HuH-7.5 (cell line): ENCODE data around the gene F2R.

ENCODE experiments used
- DNase-seq: peaks from one replicate; pipeline ENCODE4 v3.0.0; 2011; ENCODE audit warnings: low spot score

Gene F2R

GRCh38 chr5:76690704-76691466 is 25.0 kb upstream of the F2R start:
- DNase-seq = no peak

- no peak for DNase-seq
Observed at GRCh38 chr5:76691467-76692273, 24.3 kb upstream of the F2R start.

- no peak for DNase-seq
Observed at GRCh38 chr5:76692274-76692540, 23.7 kb upstream of the F2R start.

GRCh38 chr5:76692651-76693050 is 23.3 kb upstream of the F2R start:
- DNase-seq = no peak

GRCh38 chr5:76693141-76693540 is 22.8 kb upstream of the F2R start:
- DNase-seq = no peak

- no peak for DNase-seq
Observed at GRCh38 chr5:76694317-76694716, 21.6 kb upstream of the F2R start.

- no peak for DNase-seq
Observed at GRCh38 chr5:76695346-76695745, 20.6 kb upstream of the F2R start.

GRCh38 chr5:76696251-76696650 is 19.7 kb upstream of the F2R start:
- DNase-seq = no peak

- no peak for DNase-seq
Observed at GRCh38 chr5:76697670-76698069, 18.3 kb upstream of the F2R start.

- DNase-seq = no peak
Observed at GRCh38 chr5:76700571-76700970, 15.4 kb upstream of the F2R start.

- DNase-seq = no peak
Observed at GRCh38 chr5:76701298-76701697, 14.6 kb upstream of the F2R start.

- no peak for DNase-seq
Observed at GRCh38 chr5:76703707-76704106, 12.2 kb upstream of the F2R start.

GRCh38 chr5:76704131-76704663 is 11.7 kb upstream of the F2R start:
- DNase-seq = no peak

- no peak for DNase-seq
Observed at GRCh38 chr5:76705574-76705973, 10.4 kb upstream of the F2R start.

- DNase-seq = no peak
Observed at GRCh38 chr5:76709762-76710161, 6.2 kb upstream of the F2R start.

GRCh38 chr5:76710991-76711390 is 4.9 kb upstream of the F2R start:
- DNase-seq = no peak

- DNase-seq = peak; percentile 39
Observed at GRCh38 chr5:76714751-76715485, 1.0 kb upstream of the F2R start.

GRCh38 chr5:76715486-76715735 is 515 bp upstream of the F2R start:
- DNase-seq = peak; percentile 43

GRCh38 chr5:76716456-76717157 is 681 bp downstream of the F2R start:
- peak; percentile 22 for DNase-seq

- no peak for DNase-seq
Observed at GRCh38 chr5:76717222-76718083, 1.5 kb downstream of the F2R start.

- no peak for DNase-seq
Observed at GRCh38 chr5:76718381-76718832, 2.5 kb downstream of the F2R start.
